A549 (cell line): ENCODE data around the gene RNU2-1. TPM values are rescaled to one million over a fixed set of nuclear protein-coding genes. Genes with fewer than 3 reads are reported as not detected.
"Not testable (repeated sequence)": the region's sequence is repeated elsewhere in the genome, so short reads cannot be mapped to it uniquely, and the experiment has no call there.

Experiments
- ATAC-seq, 2 experiments: fragments of 200-7000 bp in 1 of 2; fragments of >200 bp in 1 of 2; cut with Nextera tagmentation in 1 of 2; cut with Tn5 transposase in 1 of 2; 3 replicates each; pipeline versions ENCODE4 v1.8.0 to v1.9.1; 2018 to 2020; ENCODE audit warnings: mild to moderate bottlenecking in 1 of 2, moderate library complexity in 1 of 2
- CTCF ChIA-PET: fragments of 300-600 bp; sonication (Branson Sonifier 250); formaldehyde crosslinking; extraction: SDS; loops from one replicate; lab custom pipeline; 2021; ENCODE audit warnings: antibody characterized with exemption, inconsistent platforms; lab: Yijun Ruan, JAX
- POLR2A ChIA-PET: fragments of 350-600 bp; formaldehyde crosslinking; extraction: SDS; loops from one replicate; lab custom pipeline; 2021; ENCODE audit warnings: antibody characterized with exemption, inconsistent platforms; lab: Yijun Ruan, JAX
- DNase-seq, 2 experiments: peaks; one replicate each; pipeline versions ENCODE4 v3.0.0 to v3.0.0-alpha.2; 2011 to 2016; ENCODE audit warnings: low read depth in 1 of 2, low spot score in 1 of 2
- FAIRE-seq: peaks from 2 replicates; lab custom pipeline; 2011; peaks lifted over from hg19 to GRCh38; lab: Jason Lieb, UNC
- H3K27ac ChIP-seq, 2 experiments: fragments of >200 bp; sonication (Bioruptor Twin); formaldehyde crosslinking; 3 replicates each; pipeline ENCODE4 v1.5.1; 2016 to 2017
- H3K4me1 ChIP-seq: fragments of >200 bp; sonication (Bioruptor Twin); formaldehyde crosslinking; 3 replicates; pipeline ENCODE4 v1.6.1; 2016
- H3K4me2 ChIP-seq: fragments of >200 bp; sonication (Bioruptor Twin); formaldehyde crosslinking; 3 replicates; pipeline ENCODE4 v1.6.1; 2016
- H3K4me3 ChIP-seq: fragments of >200 bp; sonication (Bioruptor Twin); formaldehyde crosslinking; 3 replicates; pipeline ENCODE4 v1.5.1; 2016
- H3K9me3 ChIP-seq: fragments of >200 bp; sonication (Bioruptor Twin); formaldehyde crosslinking; 3 replicates; pipeline ENCODE4 v1.6.1; 2016
- BCL3 ChIP-seq: fragments of >200 bp; sonication (Bioruptor Twin); formaldehyde crosslinking; IDR thresholded peaks from 3 replicates; pipeline ENCODE4 v1.6.1; 2016
- FOSB ChIP-seq: fragments of 250-450 bp; sonication (Bioruptor Pico); IDR thresholded peaks from 2 replicates; pipeline ENCODE4 v1.5.0; 2020; ENCODE audit warnings: mild to moderate bottlenecking, moderate library complexity
- FOSL2 ChIP-seq, 2 experiments: fragments of 450-650 bp in 1 of 2; fragments of >200 bp in 1 of 2; sonication (Bioruptor Twin) in 1 of 2; formaldehyde crosslinking; IDR thresholded peaks; 2 replicates each; pipeline versions ENCODE4 v1.5.0 to v1.6.1; 2016 to 2020; ENCODE audit warnings: mild to moderate bottlenecking in 1 of 2, moderate library complexity in 1 of 2
- GATA3 ChIP-seq: IDR thresholded peaks from 2 replicates; pipeline ENCODE4 v1.6.1; 2012; ENCODE audit warnings: borderline replicate concordance
- HES2 ChIP-seq: fragments of >200 bp; sonication (Bioruptor Twin); formaldehyde crosslinking; IDR thresholded peaks from 2 replicates; pipeline ENCODE4 v1.6.1; 2016
- JUN ChIP-seq, 2 experiments: fragments of >200 bp; sonication (Bioruptor Twin); formaldehyde crosslinking; IDR thresholded peaks; 2 replicates in 1 of 2; 3 replicates in 1 of 2; pipeline ENCODE4 v1.6.1; 2016 to 2017
- RCOR1 ChIP-seq: fragments of 150-350 bp; IDR thresholded peaks from 2 replicates; pipeline ENCODE4 v1.6.1; 2014; ENCODE audit warnings: antibody characterized with exemption, low read length, low read depth
- WGBS: methylation state at CpG from one replicate; pipeline ENCODE4 v1.1.6; 2017; ENCODE audit errors: missing lambda C conversion rate; 5-methylcytosine and 5-hydroxymethylcytosine counted together
- polyA plus RNA-seq, 4 experiments: library from polyadenylated mRNA; depleted of rRNA in 3 of 4; stranded (reverse); fragments of >200 nt; fragmentation: RNase III in 1 of 4; extraction: RNeasy Plus Mini Kit Qiagen cat#74134 plus additional on column Dnase treatment in 1 of 4; gene quantifications; 2 replicates in 3 of 4; 3 replicates in 1 of 4; pipeline ENCODE4 v1.2.3, GENCODE V29; 2011 to 2017

The RNU2-1 gene
- polyA plus RNA-seq, 2 of the 4 experiments (the other 2 are of a cell fraction), result not detected

- ATAC-seq, H3K9me3 ChIP-seq, POLR2A ChIA-PET, CTCF ChIA-PET, H3K4me1 ChIP-seq, FAIRE-seq, DNase-seq: not testable (repeated sequence)
- 90% methylated on average over 22 of the region's 24 CpGs for WGBS
- 0 out of 3 replicates have a peak overlapping the region, but pooled peaks have one; percentile 10 for H3K4me3 ChIP-seq
- peak overlapping the region; percentile 3 for H3K4me2 ChIP-seq
- TF ChIP-seq BCL3, result 0 out of 3 replicates have a peak, but pooled peaks have one; percentile 17
- H3K27ac ChIP-seq, result peak overlapping the region; percentile 3 to 22; a peak in 3 of 6 replicates
Measured at GRCh38 chr17:43232021-43232699, 1.6 kb downstream of the RNU2-1 start.

GRCh38 chr17:43231205-43232020, 2.4 kb downstream of the RNU2-1 start:
- CTCF ChIA-PET, result not testable (repeated sequence)
- H3K4me3 ChIP-seq, result 0 out of 3 replicates have a peak overlapping the region, but pooled peaks have one; percentile 10

GRCh38 chr17:43228020-43228782, 5.6 kb downstream of the RNU2-1 start, which contains the start of gene CCDC200:
CCDC200 (minus strand) TSS chr17:43228623; CDS start chr17:43228554, 69 bp downstream.
- FAIRE-seq, CTCF ChIA-PET, H3K9me3 ChIP-seq, H3K4me1 ChIP-seq, DNase-seq, H3K4me2 ChIP-seq, H3K27ac ChIP-seq, H3K4me3 ChIP-seq, POLR2A ChIA-PET: not testable (repeated sequence)
- WGBS, result no CpG with 5 or more reads among the region's 7 CpGs
- peak; percentile 45 to 48; a peak in 5 of 6 replicates for ATAC-seq

More at GRCh38 chr17:43231205-43232020, 2.4 kb downstream of the RNU2-1 start:
- Histone ChIP-seq H3K4me2 (peak overlapping the region; percentile 3), H3K27ac (peak overlapping the region; percentile 3 to 22; a peak in 3 of 6 replicates)
- WGBS, result 81% methylated on average over 32 of the region's 40 CpGs
- DNase-seq, FAIRE-seq, H3K4me1 ChIP-seq, H3K9me3 ChIP-seq, POLR2A ChIA-PET: not testable (repeated sequence)
- ATAC-seq, result peak; percentile 71 to 78; a peak in 5 of 6 replicates

- H3K4me3 ChIP-seq, result no peak overlapping the region
- DNase-seq (no peak), ATAC-seq (no peak), FAIRE-seq (no peak)
- no peak for TF ChIP-seq RCOR1
- ChIA-PET CTCF (interaction anchor here (1.0 to 2.3 kb wide), 4 partner anchors 9 to 84 kb away, joined by 3 to 13 read pairs (median 4); no protein-coding TSS in a partner anchor), POLR2A (interaction anchor here (1.4 to 3.4 kb wide), 2 partner anchors 15 to 89 kb away, joined by 3 to 30 read pairs; partner anchors contain the start of gene TMEM106A)
- H3K4me1 ChIP-seq, result no peaks in the 10 kb centered on the region
- 92% methylated on average over 7 of the region's 7 CpGs for WGBS
- no peaks in the 10 kb centered on the region for H3K9me3 ChIP-seq
- H3K27ac ChIP-seq, result no peak overlapping the region
- H3K4me2 ChIP-seq, result no peak overlapping the region
Measured at GRCh38 chr17:43226393-43226792, 7.4 kb downstream of the RNU2-1 start.

GRCh38 chr17:43224146-43224705, 9.6 kb downstream of the RNU2-1 start:
- no peak for TF ChIP-seq FOSL2 (IDR thresholded peaks at IDR 0.05)
- TF ChIP-seq FOSL2 (CRISPR knock-in tag; IDR thresholded peaks at IDR 0.05), result no peak
- TF ChIP-seq GATA3, result no peak
- TF ChIP-seq HES2, result no peak
- TF ChIP-seq FOSB (CRISPR knock-in tag), result no peak
- TF ChIP-seq JUN (IDR thresholded peaks at IDR 0.05), result no peak
- Histone ChIP-seq H3K4me2 (no peak overlapping the region), H3K4me1 (no peaks in the 10 kb centered on the region), H3K9me3 (no peaks in the 10 kb centered on the region), H3K27ac (no peak overlapping the region), H3K4me3 (no peak overlapping the region)
- DNase-seq (no peak), FAIRE-seq (no peak), ATAC-seq (no peak)
- 85% methylated on average over 7 of the region's 7 CpGs for WGBS
- POLR2A ChIA-PET, result interaction anchor here (3.4 kb wide), 1 partner anchor 92 kb away, joined by 30 read pairs; no protein-coding TSS in a partner anchor
- CTCF ChIA-PET, result interaction anchor here (1.0 to 2.0 kb wide), 4 partner anchors 8 to 33 kb away, joined by 3 to 6 read pairs (median 3); partner anchors contain the start of gene TMEM106A
